HTERT RPE-1 (cell line): Measurements from ENCODE around the gene BABAM2.
"Not testable (repeated sequence)": the region's sequence is repeated elsewhere in the genome, so short reads cannot be mapped to it uniquely, and the experiment has no call there.

ENCODE experiments used
- in situ Hi-C: fragments of 300-500 bp; cut with MboI; formaldehyde crosslinking; loops from 4 replicates; pipeline ENCODE4 v1.14.3; 2020; ENCODE audit warnings: low sequenced_read_pairs

The BABAM2 gene

DNA sequence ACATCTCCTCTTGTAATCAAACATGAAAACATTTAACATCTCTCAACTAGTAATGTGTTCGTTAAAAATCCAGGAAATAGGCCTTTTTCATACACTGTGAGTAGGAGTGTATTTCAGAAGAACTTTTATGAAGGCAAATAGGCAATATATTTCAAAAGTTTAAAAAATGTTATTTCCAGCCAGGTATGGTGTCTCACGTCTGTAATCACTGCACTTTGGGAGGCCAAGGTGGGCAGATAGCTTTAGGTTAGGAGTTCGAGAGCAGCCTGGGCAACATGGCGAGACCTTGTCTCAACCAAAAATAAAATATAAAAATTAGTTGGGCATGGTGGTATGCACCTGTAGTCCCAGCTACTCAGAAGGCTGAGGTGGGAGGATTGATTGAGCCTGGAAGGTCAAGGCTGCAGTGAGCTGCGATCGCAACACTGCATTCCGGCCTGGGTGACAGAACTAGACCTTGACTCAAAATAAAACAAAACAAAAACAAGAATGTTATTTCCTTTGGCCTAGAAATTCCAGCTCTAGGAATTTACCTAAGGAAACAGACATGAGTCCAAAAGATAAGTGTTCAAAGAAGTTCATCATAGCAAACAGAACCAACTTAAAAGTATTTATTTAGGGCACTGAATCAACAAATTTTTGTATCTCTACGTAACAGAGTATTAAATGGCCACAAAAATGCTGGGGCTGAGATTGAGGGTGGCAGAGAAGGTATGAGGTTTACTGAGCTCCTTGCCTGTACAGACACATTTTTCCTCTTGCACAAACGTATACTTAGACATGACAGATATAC, 15.2 kb upstream of the BABAM2 start:
- in situ Hi-C loops: no loop called here

GRCh38 chr2:27878825-27879224, 11.7 kb upstream of the BABAM2 start:
- in situ Hi-C loops: no loop called here

DNA sequence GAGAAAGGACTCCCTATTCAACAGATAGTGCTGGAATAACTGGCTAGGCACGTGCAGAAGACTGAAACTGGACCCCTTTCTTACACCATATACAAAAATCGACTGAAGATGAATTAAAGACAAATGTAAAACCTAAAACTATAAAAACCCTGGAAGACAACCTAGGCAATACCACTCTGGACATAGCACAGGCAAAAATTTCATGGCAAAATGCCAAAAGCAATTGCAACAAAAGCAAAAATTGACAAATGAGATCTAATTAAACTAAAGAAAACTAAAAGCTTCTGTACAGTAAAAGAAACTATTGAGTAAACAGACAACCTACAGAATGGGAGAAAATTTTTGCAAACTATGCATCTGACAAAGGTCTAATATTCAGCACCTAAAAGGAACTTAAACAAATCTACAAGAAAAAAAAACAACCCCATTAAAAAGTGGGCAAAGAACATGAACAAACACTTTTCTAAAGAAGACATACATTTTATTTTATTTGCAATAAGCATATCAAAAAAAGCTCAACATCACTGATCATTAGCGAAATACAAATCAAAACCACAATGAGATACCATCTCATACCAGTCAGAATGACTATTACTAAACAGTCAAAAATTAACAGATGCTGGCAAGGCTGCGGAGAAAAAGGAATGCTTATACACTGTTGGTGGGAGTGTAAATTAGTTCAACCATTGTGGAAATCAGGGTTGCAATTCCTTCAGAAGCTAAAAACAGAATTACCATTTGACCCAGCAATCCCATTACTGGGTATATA, 8.5 kb upstream of the BABAM2 start:
- in situ Hi-C loops: not testable (repeated sequence)

- in situ Hi-C loops: not testable (repeated sequence)
These were observed 8.0 kb upstream of the BABAM2 start for GRCh38 chr2:27882584-27882922.

DNA sequence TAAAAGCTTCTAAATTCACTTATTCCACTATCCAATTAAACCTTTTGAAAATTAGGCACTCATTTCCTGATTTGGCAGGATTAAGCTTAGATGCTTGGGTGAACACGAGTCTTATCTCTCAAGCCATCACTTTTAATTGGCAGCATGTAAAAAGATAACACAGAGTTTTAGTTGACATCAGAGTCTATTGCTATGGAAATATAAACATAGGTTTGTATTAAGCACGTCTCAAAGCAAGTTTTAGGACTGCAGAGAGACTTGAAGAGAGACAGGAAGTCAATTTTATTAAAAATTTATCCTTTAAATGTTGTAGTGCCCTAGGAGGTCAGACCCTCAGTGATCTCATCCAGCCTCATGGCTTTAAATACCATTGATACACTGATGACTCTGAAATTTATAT, 5.9 kb upstream of the BABAM2 start:
- in situ Hi-C loops: no loop called here

DNA sequence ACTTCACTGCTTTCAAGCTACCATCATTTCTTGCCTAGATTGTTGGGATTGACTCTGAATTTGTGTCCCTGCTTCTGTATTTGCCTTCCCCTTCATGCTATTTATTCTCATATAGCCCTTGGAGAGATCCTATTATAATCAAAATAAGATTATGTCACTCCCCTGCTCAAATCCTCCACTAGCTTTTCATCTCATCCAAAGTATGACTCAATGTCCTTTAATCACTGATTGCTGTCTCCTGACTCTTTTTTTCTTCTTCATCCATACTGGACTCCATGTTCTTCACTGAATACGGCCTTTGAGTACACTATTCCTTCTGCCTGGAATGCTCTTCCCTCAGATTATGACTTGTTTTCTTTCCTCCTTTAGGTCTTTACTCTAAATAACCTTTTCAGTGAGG, 5.3 kb upstream of the BABAM2 start:
- in situ Hi-C loops: no loop called here

- in situ Hi-C loops: no loop called here
These were observed 4.9 kb upstream of the BABAM2 start for GRCh38 chr2:27885661-27886060.

DNA sequence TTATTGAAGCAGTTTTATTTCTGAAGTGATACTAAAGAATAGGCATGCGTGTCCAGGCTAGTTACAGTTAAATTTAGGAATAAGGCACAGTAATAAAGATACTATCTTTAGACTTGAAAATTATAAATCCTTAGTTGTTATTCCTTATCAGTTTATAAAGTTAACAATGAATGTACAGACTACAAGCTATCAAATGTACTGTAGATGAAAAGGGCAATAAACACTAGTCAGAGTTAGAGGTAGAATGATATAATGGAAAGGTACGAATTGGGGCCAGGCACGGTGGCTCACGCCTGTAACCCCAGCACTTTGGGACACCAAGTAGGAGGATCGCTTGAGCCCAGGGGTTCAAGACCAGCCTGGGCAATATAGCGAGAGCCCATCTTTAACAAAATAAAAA, 4.2 kb upstream of the BABAM2 start:
- in situ Hi-C loops: no loop called here

- in situ Hi-C loops: no loop called here
These were observed 3.4 kb upstream of the BABAM2 start for GRCh38 chr2:27887111-27887510.

- in situ Hi-C loops: no loop called here
These were observed 2.7 kb upstream of the BABAM2 start for GRCh38 chr2:27887830-27888229.

DNA sequence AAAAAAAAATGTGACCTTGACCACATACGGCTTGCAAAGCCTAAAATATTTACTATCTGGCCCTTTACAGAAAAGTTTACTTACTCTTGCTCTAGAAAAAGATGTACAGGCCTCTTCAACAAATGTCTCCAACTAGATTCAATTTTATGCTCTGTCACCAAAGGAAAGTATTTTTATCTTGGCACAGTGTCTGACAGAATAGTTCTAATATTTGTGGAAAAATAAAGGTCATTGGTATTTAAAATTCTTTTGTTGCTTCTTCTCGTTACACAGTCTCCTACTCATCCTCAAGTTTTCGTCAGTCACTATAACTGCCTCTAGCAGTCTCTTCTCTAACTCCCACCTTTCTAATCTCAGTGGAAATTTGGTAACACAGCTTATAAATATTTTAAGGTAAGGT, 1.7 kb upstream of the BABAM2 start:
- in situ Hi-C loops: no loop called here

DNA sequence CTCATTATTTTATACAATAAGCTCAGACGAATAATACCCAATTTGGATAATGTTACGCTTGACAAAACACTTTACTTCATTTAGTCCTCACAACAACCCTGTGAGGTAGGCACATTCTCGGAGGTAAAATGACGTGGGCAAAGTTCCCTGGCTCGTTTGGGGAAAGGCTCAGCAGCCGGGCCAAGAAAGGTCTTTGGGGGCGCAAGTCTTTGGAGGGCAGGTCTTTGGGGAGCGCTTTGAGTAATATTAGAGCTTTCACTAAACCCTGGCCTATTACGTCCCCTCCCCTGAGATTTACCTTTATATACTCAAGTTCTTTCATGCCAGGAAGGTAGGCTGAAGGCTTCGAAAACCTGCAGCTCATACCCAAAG, 769 bp upstream of the BABAM2 start:
- in situ Hi-C loops: no loop called here

DNA sequence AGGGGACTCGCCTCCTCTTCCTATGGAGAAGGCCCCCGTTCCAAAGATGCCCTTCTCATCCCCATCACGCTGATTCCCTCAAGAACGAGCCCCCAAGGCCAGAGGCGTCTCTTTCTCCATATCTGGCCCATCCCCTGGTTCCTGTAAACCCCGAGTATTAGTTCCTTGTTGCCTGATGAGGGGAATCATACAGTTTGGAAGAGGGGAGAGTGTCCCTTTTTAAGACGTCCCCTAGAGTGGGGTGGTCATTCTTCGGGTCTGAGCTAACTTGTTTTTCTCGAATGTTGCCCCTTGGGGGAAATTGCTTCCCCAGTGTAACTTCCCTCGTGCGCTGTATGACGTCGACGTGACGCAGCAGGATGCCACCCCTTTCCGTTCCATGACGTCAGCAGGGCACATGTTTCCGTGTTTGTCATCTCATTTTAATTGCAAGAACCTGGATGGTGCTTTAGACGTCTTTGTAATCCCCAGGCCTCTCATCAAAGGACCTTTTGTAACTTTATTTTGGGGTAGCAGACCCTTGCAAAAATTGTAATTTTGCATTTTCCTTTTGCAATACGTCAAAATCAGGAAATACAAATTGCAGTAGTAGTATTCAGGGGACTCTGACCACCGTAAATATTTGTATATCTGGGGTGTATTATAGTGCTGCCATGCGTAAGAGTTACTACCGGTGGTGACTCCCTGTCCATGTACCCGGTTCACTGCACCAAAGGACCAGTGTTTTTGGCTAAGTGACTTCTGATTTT, 569 bp downstream of the BABAM2 start:
- in situ Hi-C loops: no loop called here

DNA sequence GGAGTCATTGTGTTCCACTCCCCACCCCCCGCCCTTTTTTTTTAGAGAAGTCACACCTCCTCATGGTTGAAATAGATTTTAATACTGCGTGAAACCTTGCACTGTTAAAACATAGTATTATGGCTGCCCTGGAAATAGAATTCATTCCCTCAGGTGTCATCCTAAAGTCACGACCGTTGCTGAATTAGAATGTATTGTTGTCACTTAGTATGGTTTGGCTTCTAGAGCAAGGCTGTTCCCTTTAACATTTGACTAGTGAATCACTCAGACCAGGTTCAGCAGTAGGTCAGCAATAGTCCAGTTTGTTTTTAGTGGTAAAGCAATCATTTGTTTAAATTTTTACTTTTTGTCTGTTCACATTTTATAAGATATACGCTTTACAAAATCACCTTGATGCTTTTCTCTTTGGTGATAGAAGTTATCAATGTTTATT, 1.2 kb downstream of the BABAM2 start:
- in situ Hi-C loops: no loop called here

- in situ Hi-C loops: no loop called here
These were observed 2.5 kb downstream of the BABAM2 start for GRCh38 chr2:27893006-27893405.

GRCh38 chr2:27897717-27898116, 7.2 kb downstream of the BABAM2 start:
- in situ Hi-C loops: no loop called here

DNA sequence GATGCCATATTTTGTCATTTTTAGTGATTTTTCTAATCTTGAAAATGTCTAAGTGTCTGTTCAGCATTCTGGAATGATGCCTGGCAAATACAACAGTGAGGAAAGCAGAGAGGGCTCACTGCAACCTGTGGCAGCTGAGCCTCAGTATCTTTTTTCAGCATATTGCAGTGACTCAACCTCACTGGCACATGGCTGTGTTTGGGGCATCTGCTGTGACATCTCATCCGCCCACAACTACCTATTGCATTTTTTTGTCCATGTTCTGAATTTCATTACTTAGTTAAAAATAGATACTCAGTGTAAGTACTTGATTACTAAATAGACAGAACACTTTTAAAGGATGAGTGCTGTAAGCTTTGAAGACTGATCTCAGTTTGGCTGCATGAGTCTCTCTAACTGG, 10.7 kb downstream of the BABAM2 start:
- in situ Hi-C loops: no loop called here

DNA sequence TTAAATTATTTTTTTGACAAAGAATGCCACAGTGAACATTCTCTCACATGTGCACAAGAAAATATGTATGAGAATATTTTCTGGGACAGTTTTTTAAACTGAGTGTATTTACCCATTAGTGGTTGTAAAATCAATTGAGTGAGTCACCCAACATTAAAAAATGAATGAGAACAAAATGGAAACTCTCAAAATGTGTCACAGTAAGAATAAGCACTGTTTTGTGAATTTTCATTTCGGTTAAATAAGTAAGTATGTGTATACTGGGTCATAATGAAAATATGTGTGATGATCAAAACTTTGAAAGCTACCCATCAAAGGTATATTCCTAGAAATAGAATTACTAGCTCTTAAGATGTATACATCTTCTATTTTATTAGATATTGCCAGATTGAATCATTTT, 11.6 kb downstream of the BABAM2 start:
- in situ Hi-C loops: no loop called here

DNA sequence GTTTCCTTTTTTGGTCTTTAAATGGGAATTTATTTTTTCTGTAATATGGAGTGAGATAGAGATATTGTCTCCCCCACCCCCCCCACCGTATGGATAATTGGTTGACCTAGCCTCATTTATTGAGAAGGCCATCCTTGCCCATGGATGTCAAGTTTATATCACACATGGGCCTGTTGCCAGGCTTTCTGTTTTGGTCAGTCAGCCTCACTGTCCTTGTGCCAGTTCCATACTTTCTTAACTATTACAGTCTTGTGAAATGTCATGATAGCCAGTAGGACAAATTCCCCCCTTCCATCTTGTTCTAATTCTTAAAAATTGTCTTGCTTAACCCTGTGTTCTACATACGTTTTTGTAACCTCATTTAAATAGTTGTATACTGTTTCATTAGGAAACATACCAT, 12.5 kb downstream of the BABAM2 start:
- in situ Hi-C loops: no loop called here

DNA sequence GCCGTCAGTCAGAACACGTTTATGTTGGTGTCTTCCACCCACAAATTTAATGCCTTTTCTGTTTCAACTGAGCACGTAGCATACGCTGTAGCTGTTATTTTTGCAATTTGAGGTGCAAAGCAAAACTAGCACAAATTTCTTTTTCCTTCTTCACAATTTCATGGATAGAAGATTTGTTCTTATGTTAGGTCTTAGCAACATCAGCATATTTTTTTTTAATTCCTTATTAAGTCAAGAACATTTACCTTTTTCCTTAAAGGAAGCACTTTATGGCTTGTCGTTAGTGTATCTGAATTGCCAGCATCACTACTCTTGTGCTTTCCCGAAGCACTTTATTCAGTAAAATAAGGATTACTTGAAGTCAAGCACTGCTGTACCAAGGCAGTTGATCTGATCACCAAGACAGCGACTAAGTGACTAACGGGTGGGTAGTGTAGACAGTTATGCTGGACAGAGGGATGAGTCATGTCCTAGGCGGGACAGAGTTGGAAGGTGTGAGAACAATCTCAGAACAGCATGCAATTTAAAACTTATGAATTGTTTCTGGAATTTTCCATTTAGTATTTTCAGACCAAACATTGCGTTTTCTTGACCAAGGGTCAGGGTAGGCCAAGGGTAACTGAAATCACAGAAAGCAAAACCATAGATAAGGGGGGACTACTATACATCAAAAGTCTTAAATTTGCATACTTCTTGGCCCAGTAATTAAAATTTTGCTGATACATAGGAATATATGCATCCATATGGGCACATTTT, 13.3 kb downstream of the BABAM2 start:
- in situ Hi-C loops: no loop called here

DNA sequence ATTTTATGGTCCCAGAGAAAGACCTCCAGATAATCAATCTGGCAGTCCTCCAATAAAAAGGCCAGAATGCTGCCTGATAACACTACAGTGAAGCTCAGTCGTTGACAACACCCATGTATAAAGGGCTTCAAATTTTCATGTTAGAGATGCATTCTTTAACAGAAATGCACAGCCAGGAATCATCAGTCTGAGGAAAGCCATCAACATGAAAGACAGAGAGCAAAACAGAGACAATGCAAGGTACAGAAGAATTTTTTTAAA, 13.8 kb downstream of the BABAM2 start:
- in situ Hi-C loops: no loop called here
